ENCODE measurements around the gene ZHX3. TPM values are rescaled to one million over a fixed set of nuclear protein-coding genes. Genes with fewer than 3 reads are reported as not detected.

The ZHX3 gene
- total and polyA plus RNA-seq, 4 donors: 3.2 to 30.0 (median 8.0) TPM

DNA sequence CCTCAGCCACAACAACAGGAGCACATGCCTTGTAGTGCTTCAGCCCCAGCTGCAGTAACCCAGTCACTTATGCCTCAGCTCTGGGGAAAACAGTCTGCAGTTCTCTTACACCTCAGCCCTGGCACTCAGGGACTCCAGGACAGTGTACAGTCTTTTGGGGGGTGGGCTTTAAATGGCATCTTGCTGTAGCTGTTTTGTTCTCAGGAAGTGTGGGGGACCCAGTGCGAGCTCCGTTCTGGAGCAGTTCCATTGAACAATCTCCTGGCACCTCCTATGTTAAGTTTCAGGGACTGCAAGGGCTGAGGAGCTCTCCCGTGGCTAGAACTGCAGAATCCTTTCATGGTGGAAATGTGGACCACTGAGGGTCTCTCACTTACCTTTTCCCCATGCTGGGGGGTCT, 125.0 kb downstream of the ZHX3 start:
- Histone ChIP-seq H3K9ac (ENCODE audit: low read depth in 1 of 2, low read length in 2 of 2) (no peak overlapping the region), H3K4me1 (ENCODE audit: control insufficient read depth in 4 of 4, insufficient read depth in 4 of 4, low read length in 3 of 4) (no peaks in the 10 kb centered on the region), H3K4me3 (ENCODE audit: low read depth in 1 of 3, low read length in 3 of 3) (no peak overlapping the region), H3K9me3 (ENCODE audit: control insufficient read depth in 4 of 4, low read length in 3 of 4) (peaks cover 0 to 4% (median 0%) of the 10 kb centered on the region in 4 donors), H3K36me3 (ENCODE audit: control insufficient read depth in 4 of 4, insufficient read depth in 3 of 4, low read depth in 1 of 4, low read length in 3 of 4) (peaks cover 0 to 5% (median 2%) of the 10 kb centered on the region in 4 donors), H3K27ac (ENCODE audit: low read depth in 1 of 2, low read length in 2 of 2) (no peak overlapping the region), H3K27me3 (ENCODE audit: control insufficient read depth in 4 of 4, insufficient read depth in 4 of 4, low read length in 3 of 4) (no peaks in the 10 kb centered on the region)
- WGBS: 97% methylated on average over 3 of the region's 3 CpGs
- no peak for DNase-seq (ENCODE audit: low spot score)
- TF ChIP-seq SP1 (IDR thresholded peaks at IDR 0.05) (no peak), EGR1 (IDR thresholded peaks at IDR 0.05; ENCODE audit: low read depth in 2 of 2) (no peak), ZBTB33 (IDR thresholded peaks at IDR 0.05) (no peak), RXRA (IDR thresholded peaks at IDR 0.05) (no peak)

DNA sequence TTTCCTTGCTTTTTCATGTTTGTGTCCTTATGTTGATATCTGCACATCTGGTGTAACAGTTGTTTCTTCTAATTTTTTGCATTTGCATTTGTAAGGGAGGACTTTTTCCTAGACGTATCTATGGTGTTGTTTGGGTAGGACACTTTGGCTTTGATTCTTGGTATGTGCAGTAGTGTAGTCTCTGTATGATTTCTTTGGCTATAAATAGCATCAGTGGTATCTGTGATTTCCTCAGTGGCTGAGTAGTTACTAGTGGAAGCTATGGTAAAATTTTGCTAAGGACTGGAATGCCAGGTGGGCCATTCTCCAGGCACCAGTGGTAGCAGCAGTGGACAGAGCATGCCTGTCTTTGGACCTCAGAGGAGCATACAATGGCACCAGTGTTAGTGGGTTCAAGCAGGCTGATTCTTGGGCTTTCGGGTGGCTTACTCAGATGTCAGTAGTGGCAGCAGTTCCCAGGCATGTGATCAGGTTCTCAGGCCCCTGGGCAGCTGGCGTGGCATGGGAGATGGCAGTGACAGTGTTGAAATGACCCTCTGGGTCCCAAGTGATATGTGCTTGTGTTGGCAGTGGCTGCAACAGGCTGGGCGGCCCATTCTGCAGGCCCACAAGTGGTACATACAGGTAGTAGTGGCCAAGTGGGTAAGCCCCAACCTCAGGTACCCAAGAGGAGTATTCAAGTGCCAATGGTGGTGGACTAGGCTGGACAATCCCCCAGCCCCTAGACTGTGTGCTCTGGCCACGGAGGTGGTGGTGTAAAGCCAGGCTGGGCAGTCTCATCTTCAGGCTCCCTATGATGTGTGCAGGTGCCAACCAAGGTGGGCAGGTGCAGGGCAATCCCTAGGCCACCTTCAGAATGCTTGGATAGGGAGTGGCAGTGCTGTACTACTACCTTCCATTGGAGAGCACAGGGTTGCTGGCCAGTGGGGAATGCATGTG, 125.7 kb downstream of the ZHX3 start:
- Histone ChIP-seq H3K9me3 (ENCODE audit: control insufficient read depth in 4 of 4, low read length in 3 of 4) (peaks cover 0 to 4% (median 0%) of the 10 kb centered on the region in 4 donors), H3K4me3 (ENCODE audit: low read depth in 1 of 3, low read length in 3 of 3) (no peak overlapping the region), H3K27me3 (ENCODE audit: control insufficient read depth in 4 of 4, insufficient read depth in 4 of 4, low read length in 3 of 4) (no peaks in the 10 kb centered on the region), H3K9ac (ENCODE audit: low read depth in 1 of 2, low read length in 2 of 2) (no peak overlapping the region), H3K4me1 (ENCODE audit: control insufficient read depth in 4 of 4, insufficient read depth in 4 of 4, low read length in 3 of 4) (no peaks in the 10 kb centered on the region), H3K27ac (ENCODE audit: low read depth in 1 of 2, low read length in 2 of 2) (no peak overlapping the region), H3K36me3 (ENCODE audit: control insufficient read depth in 4 of 4, insufficient read depth in 3 of 4, low read depth in 1 of 4, low read length in 3 of 4) (peaks cover 0 to 5% (median 2%) of the 10 kb centered on the region in 4 donors)
- WGBS: 98% methylated on average over 5 of the region's 5 CpGs
- TF ChIP-seq FOXA2 (IDR thresholded peaks at IDR 0.05) (no peak), HNF4A (conservative IDR thresholded peaks at IDR 0.05) (no peak), FOXA1 (IDR thresholded peaks at IDR 0.05) (no peak), RXRA (IDR thresholded peaks at IDR 0.05) (no peak), NR2F2 (IDR thresholded peaks at IDR 0.05) (no peak)
- TF ChIP-seq, protein P1, sequence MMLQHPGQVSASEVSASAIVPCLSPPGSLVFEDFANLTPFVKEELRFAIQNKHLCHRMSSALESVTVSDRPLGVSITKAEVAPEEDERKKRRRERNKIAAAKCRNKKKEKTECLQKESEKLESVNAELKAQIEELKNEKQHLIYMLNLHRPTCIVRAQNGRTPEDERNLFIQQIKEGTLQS (IDR thresholded peaks at IDR 0.05): no peak
- TF ChIP-seq, protein P2, sequence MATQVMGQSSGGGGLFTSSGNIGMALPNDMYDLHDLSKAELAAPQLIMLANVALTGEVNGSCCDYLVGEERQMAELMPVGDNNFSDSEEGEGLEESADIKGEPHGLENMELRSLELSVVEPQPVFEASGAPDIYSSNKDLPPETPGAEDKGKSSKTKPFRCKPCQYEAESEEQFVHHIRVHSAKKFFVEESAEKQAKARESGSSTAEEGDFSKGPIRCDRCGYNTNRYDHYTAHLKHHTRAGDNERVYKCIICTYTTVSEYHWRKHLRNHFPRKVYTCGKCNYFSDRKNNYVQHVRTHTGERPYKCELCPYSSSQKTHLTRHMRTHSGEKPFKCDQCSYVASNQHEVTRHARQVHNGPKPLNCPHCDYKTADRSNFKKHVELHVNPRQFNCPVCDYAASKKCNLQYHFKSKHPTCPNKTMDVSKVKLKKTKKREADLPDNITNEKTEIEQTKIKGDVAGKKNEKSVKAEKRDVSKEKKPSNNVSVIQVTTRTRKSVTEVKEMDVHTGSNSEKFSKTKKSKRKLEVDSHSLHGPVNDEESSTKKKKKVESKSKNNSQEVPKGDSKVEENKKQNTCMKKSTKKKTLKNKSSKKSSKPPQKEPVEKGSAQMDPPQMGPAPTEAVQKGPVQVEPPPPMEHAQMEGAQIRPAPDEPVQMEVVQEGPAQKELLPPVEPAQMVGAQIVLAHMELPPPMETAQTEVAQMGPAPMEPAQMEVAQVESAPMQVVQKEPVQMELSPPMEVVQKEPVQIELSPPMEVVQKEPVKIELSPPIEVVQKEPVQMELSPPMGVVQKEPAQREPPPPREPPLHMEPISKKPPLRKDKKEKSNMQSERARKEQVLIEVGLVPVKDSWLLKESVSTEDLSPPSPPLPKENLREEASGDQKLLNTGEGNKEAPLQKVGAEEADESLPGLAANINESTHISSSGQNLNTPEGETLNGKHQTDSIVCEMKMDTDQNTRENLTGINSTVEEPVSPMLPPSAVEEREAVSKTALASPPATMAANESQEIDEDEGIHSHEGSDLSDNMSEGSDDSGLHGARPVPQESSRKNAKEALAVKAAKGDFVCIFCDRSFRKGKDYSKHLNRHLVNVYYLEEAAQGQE (IDR thresholded peaks at IDR 0.05): no peak
- TF ChIP-seq, protein P3, sequence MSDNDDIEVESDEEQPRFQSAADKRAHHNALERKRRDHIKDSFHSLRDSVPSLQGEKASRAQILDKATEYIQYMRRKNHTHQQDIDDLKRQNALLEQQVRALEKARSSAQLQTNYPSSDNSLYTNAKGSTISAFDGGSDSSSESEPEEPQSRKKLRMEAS (IDR thresholded peaks at IDR 0.05): no peak
- no peak for DNase-seq (ENCODE audit: low spot score)

All from liver (tissue), 9 donors.